Measurements from ENCODE around the gene SPATA13.

SPATA13 gene

GRCh38 chr13:24264976-24265375 is 104.5 kb downstream of the SPATA13 start:
- no peak for DNase-seq
- in situ Hi-C loops (cut with HindIII; ENCODE audit: low pct_ligation_motif_present, low pct_unique_long_range_greater_than_20kb, low sequenced_read_pairs), result no loop called here

- DNase-seq, result no peak
- in situ Hi-C loops (cut with HindIII; ENCODE audit: low pct_ligation_motif_present, low pct_unique_long_range_greater_than_20kb, low sequenced_read_pairs), result no loop called here
These were observed 104.9 kb downstream of the SPATA13 start for GRCh38 chr13:24265453-24265852.

GRCh38 chr13:24267274-24267673 is 106.8 kb downstream of the SPATA13 start:
- in situ Hi-C loops (cut with HindIII; ENCODE audit: low pct_ligation_motif_present, low pct_unique_long_range_greater_than_20kb, low sequenced_read_pairs), result no loop called here
- peak; percentile 44 for DNase-seq

GRCh38 chr13:24267801-24268200 is 107.3 kb downstream of the SPATA13 start:
- DNase-seq, result no peak
- in situ Hi-C loops (cut with HindIII; ENCODE audit: low pct_ligation_motif_present, low pct_unique_long_range_greater_than_20kb, low sequenced_read_pairs), result no loop called here

GRCh38 chr13:24269821-24270220 is 109.3 kb downstream of the SPATA13 start:
- no peak for DNase-seq
- in situ Hi-C loops (cut with HindIII; ENCODE audit: low pct_ligation_motif_present, low pct_unique_long_range_greater_than_20kb, low sequenced_read_pairs), result no loop called here

GRCh38 chr13:24270639-24271141 is 110.2 kb downstream of the SPATA13 start:
- peak; percentile 47 for DNase-seq
- in situ Hi-C loops (cut with HindIII; ENCODE audit: low pct_ligation_motif_present, low pct_unique_long_range_greater_than_20kb, low sequenced_read_pairs), result no loop called here

GRCh38 chr13:24271231-24271600 is 110.7 kb downstream of the SPATA13 start:
- in situ Hi-C loops (cut with HindIII; ENCODE audit: low pct_ligation_motif_present, low pct_unique_long_range_greater_than_20kb, low sequenced_read_pairs), result no loop called here
- DNase-seq, result no peak

- in situ Hi-C loops (cut with HindIII; ENCODE audit: low pct_ligation_motif_present, low pct_unique_long_range_greater_than_20kb, low sequenced_read_pairs), result no loop called here
- DNase-seq, result peak; percentile 62
These were observed 111.3 kb downstream of the SPATA13 start for GRCh38 chr13:24271601-24272451.

- DNase-seq, result no peak
- in situ Hi-C loops (cut with HindIII; ENCODE audit: low pct_ligation_motif_present, low pct_unique_long_range_greater_than_20kb, low sequenced_read_pairs), result no loop called here
These were observed 112.1 kb downstream of the SPATA13 start for GRCh38 chr13:24272452-24273161.

- no peak for DNase-seq
- in situ Hi-C loops (cut with HindIII; ENCODE audit: low pct_ligation_motif_present, low pct_unique_long_range_greater_than_20kb, low sequenced_read_pairs), result no loop called here
These were observed 113.4 kb downstream of the SPATA13 start for GRCh38 chr13:24273926-24274325.

GRCh38 chr13:24274452-24275021 is 114.0 kb downstream of the SPATA13 start:
- no peak for DNase-seq
- in situ Hi-C loops (cut with HindIII; ENCODE audit: low pct_ligation_motif_present, low pct_unique_long_range_greater_than_20kb, low sequenced_read_pairs), result no loop called here

GRCh38 chr13:24275041-24275440 is 114.5 kb downstream of the SPATA13 start:
- in situ Hi-C loops (cut with HindIII; ENCODE audit: low pct_ligation_motif_present, low pct_unique_long_range_greater_than_20kb, low sequenced_read_pairs), result no loop called here
- DNase-seq, result no peak

- in situ Hi-C loops (cut with HindIII; ENCODE audit: low pct_ligation_motif_present, low pct_unique_long_range_greater_than_20kb, low sequenced_read_pairs), result no loop called here
- no peak for DNase-seq
These were observed 115.8 kb downstream of the SPATA13 start for GRCh38 chr13:24276306-24276705.

- DNase-seq, result no peak
- in situ Hi-C loops (cut with HindIII; ENCODE audit: low pct_ligation_motif_present, low pct_unique_long_range_greater_than_20kb, low sequenced_read_pairs), result no loop called here
These were observed 116.3 kb downstream of the SPATA13 start for GRCh38 chr13:24276861-24277260.

GRCh38 chr13:24277761-24278160 is 117.2 kb downstream of the SPATA13 start:
- in situ Hi-C loops (cut with HindIII; ENCODE audit: low pct_ligation_motif_present, low pct_unique_long_range_greater_than_20kb, low sequenced_read_pairs), result no loop called here
- DNase-seq, result no peak

- DNase-seq, result no peak
- in situ Hi-C loops (cut with HindIII; ENCODE audit: low pct_ligation_motif_present, low pct_unique_long_range_greater_than_20kb, low sequenced_read_pairs), result no loop called here
These were observed 119.0 kb downstream of the SPATA13 start for GRCh38 chr13:24279327-24280110.

GRCh38 chr13:24280720-24281119 is 120.2 kb downstream of the SPATA13 start:
- in situ Hi-C loops (cut with HindIII; ENCODE audit: low pct_ligation_motif_present, low pct_unique_long_range_greater_than_20kb, low sequenced_read_pairs), result no loop called here
- no peak for DNase-seq

- DNase-seq, result no peak
- in situ Hi-C loops (cut with HindIII; ENCODE audit: low pct_ligation_motif_present, low pct_unique_long_range_greater_than_20kb, low sequenced_read_pairs), result no loop called here
These were observed 120.9 kb downstream of the SPATA13 start for GRCh38 chr13:24281188-24282008.

Data from ACHN (cell line).